Breast epithelium (tissue), 4 donors: ENCODE measurements around the gene ATP5PF. TPM values are rescaled to one million over a fixed set of nuclear protein-coding genes. Genes with fewer than 3 reads are reported as not detected.

Experiments
- DNase-seq, 2 donors: peaks; one replicate each; pipeline ENCODE4 v3.0.0-alpha.2; 2019; ENCODE audit warnings: low spot score in 2 of 2
- H3K27ac ChIP-seq, 2 donors: fragments of 200-600 bp; sonication (generic) in 1 of 2; one replicate each; pipeline ENCODE4 v1.5.1; 2016 to 2019; ENCODE audit warnings: mild to moderate bottlenecking in 1 of 2
- H3K27me3 ChIP-seq, 2 donors: fragments of 200-600 bp; sonication (generic) in 1 of 2; one replicate each; pipeline versions ENCODE4 v1.5.1 to v1.6.0; 2017 to 2019; ENCODE audit warnings: control low read depth in 1 of 2, mild to moderate bottlenecking in 1 of 2
- H3K36me3 ChIP-seq: fragments of 200-600 bp; one replicate; pipeline ENCODE4 v1.5.1; 2019
- H3K4me1 ChIP-seq, 2 donors: fragments of 200-600 bp; sonication (generic); one replicate each; pipeline ENCODE4 v1.5.1; 2016 to 2019; ENCODE audit warnings: control low read depth in 1 of 2
- H3K4me3 ChIP-seq, 3 donors: fragments of 200-600 bp; sonication (generic); 1 replicate in 2 of 3; 2 replicates in 1 of 3; pipeline ENCODE4 v1.5.1; 2016 to 2019; ENCODE audit warnings: mild to moderate bottlenecking in 3 of 3, moderate library complexity in 2 of 3
- H3K9me3 ChIP-seq, 2 donors: fragments of 200-600 bp; sonication (generic) in 1 of 2; one replicate each; pipeline ENCODE4 v1.5.1; 2016 to 2019; ENCODE audit warnings: control low read depth in 1 of 2
- POLR2A ChIP-seq: fragments of 450-650 bp; IDR thresholded peaks from one replicate; pipeline ENCODE4 v1.6.1; 2016; ENCODE audit warnings: antibody characterized with exemption, mild to moderate bottlenecking, moderate library complexity
- POLR2AphosphoS5 ChIP-seq, 3 donors: sonication (generic); formaldehyde crosslinking; IDR thresholded peaks; one replicate each; pipeline ENCODE4 v1.6.1; 2017; ENCODE audit warnings: antibody characterized with exemption in 3 of 3
- intact Hi-C: fragments of 100-400 bp; cut with DNase I; formaldehyde crosslinking; loops from one replicate; pipeline ENCODE4 v1.15.1; 2023; ENCODE audit warnings: low total_unique reads
- total RNA-seq, 3 donors: library from RNA; depleted of rRNA; stranded (reverse); fragments of >200 nt; gene quantifications; one replicate each; pipeline ENCODE4 v1.1.0, GENCODE V29; 2016
- TF ChIP-seq, protein P1 (sequence below), 3 donors: fragments of 450-650 bp; IDR thresholded peaks; one replicate each; pipeline ENCODE4 v1.5.1; 2016 to 2017; ENCODE audit warnings: antibody characterized with exemption in 3 of 3, mild to moderate bottlenecking in 3 of 3, moderate library complexity in 3 of 3

ATP5PF gene
- total RNA-seq, 3 donors from 2014 or later, result 72.1 to 106 (median 77.3) TPM

DNA sequence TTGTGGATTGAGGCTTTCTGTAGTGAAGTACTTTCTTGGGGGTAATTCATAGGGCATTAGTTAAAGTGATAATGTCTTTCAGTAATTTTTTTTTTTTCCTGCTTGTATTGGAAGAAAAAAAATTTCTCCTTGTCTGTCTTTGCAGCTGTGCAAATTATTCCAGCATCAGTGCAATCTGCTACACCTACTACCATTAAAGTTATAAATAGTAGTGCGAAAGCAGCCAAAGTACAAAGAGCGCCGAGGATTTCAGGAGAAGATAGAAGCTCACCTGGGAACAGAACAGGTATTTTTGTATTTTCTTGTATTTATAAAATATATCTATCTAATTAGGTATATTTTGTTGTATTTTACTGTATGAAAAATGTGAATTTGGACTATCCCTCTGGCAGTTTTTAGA lies 29.4 kb upstream of the ATP5PF start:
- no peaks in the 10 kb centered on the region for H3K27me3 ChIP-seq

DNA sequence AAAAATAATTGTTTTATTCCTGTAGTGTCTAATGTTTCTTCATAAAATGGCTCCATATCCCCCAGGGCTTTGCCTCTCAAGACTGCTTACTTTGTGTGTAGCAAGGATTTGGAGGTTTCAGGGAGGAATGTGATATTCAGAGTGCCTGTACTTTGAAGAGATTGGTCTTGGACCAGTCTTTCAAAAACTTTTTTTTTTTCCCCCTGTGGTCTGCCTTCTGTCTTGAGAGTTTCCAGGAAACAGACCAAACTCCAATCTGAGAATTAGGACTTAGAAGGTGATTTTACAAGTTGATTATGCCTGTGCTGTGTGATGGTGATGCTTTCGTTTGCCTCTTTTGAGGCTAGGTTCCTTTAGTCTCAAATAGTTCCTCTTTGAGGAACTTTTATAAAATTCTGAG lies 26.0 kb upstream of the ATP5PF start:
- no peaks in the 10 kb centered on the region for H3K36me3 ChIP-seq
- intact Hi-C loops, result no loop called here
- no peak for DNase-seq
- no peak overlapping the region for H3K27ac ChIP-seq
- no peaks in the 10 kb centered on the region for H3K27me3 ChIP-seq
- no peaks in the 10 kb centered on the region for H3K9me3 ChIP-seq
- TF ChIP-seq POLR2AphosphoS5 (IDR thresholded peaks at IDR 0.05) (no peak), POLR2A (no peak)
- TF ChIP-seq, protein P1, sequence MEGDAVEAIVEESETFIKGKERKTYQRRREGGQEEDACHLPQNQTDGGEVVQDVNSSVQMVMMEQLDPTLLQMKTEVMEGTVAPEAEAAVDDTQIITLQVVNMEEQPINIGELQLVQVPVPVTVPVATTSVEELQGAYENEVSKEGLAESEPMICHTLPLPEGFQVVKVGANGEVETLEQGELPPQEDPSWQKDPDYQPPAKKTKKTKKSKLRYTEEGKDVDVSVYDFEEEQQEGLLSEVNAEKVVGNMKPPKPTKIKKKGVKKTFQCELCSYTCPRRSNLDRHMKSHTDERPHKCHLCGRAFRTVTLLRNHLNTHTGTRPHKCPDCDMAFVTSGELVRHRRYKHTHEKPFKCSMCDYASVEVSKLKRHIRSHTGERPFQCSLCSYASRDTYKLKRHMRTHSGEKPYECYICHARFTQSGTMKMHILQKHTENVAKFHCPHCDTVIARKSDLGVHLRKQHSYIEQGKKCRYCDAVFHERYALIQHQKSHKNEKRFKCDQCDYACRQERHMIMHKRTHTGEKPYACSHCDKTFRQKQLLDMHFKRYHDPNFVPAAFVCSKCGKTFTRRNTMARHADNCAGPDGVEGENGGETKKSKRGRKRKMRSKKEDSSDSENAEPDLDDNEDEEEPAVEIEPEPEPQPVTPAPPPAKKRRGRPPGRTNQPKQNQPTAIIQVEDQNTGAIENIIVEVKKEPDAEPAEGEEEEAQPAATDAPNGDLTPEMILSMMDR (IDR thresholded peaks at IDR 0.05), result no peak
- no peak overlapping the region for H3K4me3 ChIP-seq
- no peaks in the 10 kb centered on the region for H3K4me1 ChIP-seq

More for the DNA sequence above, 29.4 kb upstream of the ATP5PF start:
- intact Hi-C loops, result no loop called here
- no peaks in the 10 kb centered on the region for H3K4me1 ChIP-seq
- DNase-seq, result no peak
- no peaks in the 10 kb centered on the region for H3K36me3 ChIP-seq
- H3K9me3 ChIP-seq, result no peaks in the 10 kb centered on the region
- TF ChIP-seq POLR2AphosphoS5 (IDR thresholded peaks at IDR 0.05) (no peak), POLR2A (no peak)
- TF ChIP-seq, protein P1 (IDR thresholded peaks at IDR 0.05), result no peak
- H3K4me3 ChIP-seq, result no peak overlapping the region
- H3K27ac ChIP-seq, result no peak overlapping the region

DNA sequence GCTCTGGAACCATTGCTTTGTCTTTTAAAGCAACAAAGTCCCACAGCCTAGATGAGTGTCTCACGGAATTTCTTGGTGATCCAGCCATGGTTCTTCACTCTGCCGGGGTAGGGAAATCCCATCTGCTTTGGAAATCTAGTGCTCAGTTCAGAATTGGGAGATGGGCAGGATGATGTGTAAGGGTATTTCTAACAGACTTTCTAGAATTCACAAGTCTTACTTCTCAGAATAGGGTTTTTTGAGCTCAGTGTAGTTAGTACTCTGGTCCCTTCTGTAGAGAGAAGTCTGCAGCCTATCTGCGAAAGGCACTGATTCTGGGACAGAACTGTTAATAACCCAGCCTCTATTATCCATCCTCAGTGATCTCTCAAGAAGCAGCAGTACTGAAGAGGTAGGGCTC lies 25.4 kb upstream of the ATP5PF start:
- no peaks in the 10 kb centered on the region for H3K36me3 ChIP-seq
- no peak overlapping the region for H3K27ac ChIP-seq
- H3K27me3 ChIP-seq, result no peaks in the 10 kb centered on the region
- TF ChIP-seq POLR2AphosphoS5 (IDR thresholded peaks at IDR 0.05) (no peak), POLR2A (no peak)
- TF ChIP-seq, protein P1 (IDR thresholded peaks at IDR 0.05), result no peak
- DNase-seq, result no peak
- H3K4me1 ChIP-seq, result no peaks in the 10 kb centered on the region
- intact Hi-C loops, result no loop called here
- H3K4me3 ChIP-seq, result no peak overlapping the region
- H3K9me3 ChIP-seq, result no peaks in the 10 kb centered on the region

DNA sequence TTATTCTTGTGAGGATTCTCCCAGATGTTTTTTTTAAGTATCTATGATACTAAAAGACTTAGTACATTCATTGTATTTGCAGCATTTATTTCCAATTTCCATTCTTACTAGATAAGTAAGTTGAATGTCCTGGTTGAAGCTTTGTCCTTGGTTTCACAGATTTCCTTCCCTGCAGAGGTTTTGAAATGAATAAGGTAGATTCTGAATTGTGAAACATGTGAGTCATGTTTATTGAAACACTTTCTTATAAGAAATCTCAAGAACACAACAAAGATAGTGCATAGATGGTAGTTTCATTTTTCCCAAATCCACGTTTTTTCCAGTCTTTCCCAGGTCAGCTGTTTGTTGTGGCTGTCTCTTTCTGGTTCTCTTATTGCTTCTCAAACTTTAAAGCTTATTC lies 24.9 kb upstream of the ATP5PF start:
- TF ChIP-seq, protein P1 (IDR thresholded peaks at IDR 0.05), result no peak
- no peak for TF ChIP-seq POLR2AphosphoS5 (IDR thresholded peaks at IDR 0.05)
- TF ChIP-seq POLR2A, result no peak
- DNase-seq, result no peak
- H3K4me1 ChIP-seq, result no peaks in the 10 kb centered on the region
- no peaks in the 10 kb centered on the region for H3K9me3 ChIP-seq
- H3K27me3 ChIP-seq, result no peaks in the 10 kb centered on the region
- intact Hi-C loops, result no loop called here
- no peak overlapping the region for H3K4me3 ChIP-seq
- H3K27ac ChIP-seq, result no peak overlapping the region
- no peaks in the 10 kb centered on the region for H3K36me3 ChIP-seq

DNA sequence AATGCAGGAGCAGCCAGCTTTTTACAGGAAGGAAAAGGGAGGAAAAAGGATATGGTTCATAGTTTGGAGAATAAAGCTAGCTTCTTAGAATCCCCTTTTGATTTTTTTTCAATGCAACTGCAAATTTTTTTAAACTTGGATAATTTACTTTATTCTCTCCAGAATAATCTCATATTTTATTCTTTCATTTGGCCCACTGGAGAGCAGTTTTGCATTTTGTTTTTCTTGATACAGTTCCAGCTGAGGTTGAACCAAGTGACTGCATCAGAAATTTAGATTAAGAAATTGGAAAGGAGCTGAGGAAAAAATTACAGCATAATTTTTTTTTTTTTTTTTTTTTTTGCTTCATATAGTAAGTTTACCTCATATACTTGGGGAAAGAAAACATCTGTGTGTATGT lies 22.8 kb upstream of the ATP5PF start:
- intact Hi-C loops, result no loop called here
- no peak overlapping the region for H3K27ac ChIP-seq
- no peaks in the 10 kb centered on the region for H3K36me3 ChIP-seq

More for the DNA sequence above, 22.8 kb upstream of the ATP5PF start:
- no peaks in the 10 kb centered on the region for H3K9me3 ChIP-seq
- no peaks in the 10 kb centered on the region for H3K27me3 ChIP-seq
- no peak overlapping the region for H3K4me3 ChIP-seq
- H3K4me1 ChIP-seq, result no peaks in the 10 kb centered on the region
- no peak for DNase-seq
- TF ChIP-seq, protein P1 (IDR thresholded peaks at IDR 0.05), result no peak
- TF ChIP-seq POLR2AphosphoS5 (IDR thresholded peaks at IDR 0.05), result no peak
- TF ChIP-seq POLR2A, result no peak
